ENCODE measurements around the gene STPG3. TPM values are rescaled to one million over a fixed set of nuclear protein-coding genes. Genes with fewer than 3 reads are reported as not detected.

The STPG3 gene
- total RNA-seq, 2 experiments from 2014 or later = not detected

GRCh38 chr9:137232101-137232500 lies 19.0 kb upstream of the STPG3 start:
- H3K9me3 ChIP-seq (ENCODE audit: control insufficient read depth in 1 of 2, insufficient read depth in 1 of 2, low read length in 2 of 2) = peaks cover 0 to 10% of the 10 kb centered on the region in 2 experiments
- H3K4me3 Mint-ChIP-seq = no peak overlapping the region
- intact Hi-C loops (cut with DNase I, micrococcal nuclease) = no loop called here

GRCh38 chr9:137232510-137232909 lies 18.6 kb upstream of the STPG3 start:
- DNase-seq = no peak
- no peaks in the 10 kb centered on the region for H3K36me3 Mint-ChIP-seq (ENCODE audit: low read depth)
- H3K4me1 ChIP-seq (ENCODE audit: insufficient read depth, low read length) = peaks cover 21% of the 10 kb centered on the region
- no peak overlapping the region for H3K27ac Mint-ChIP-seq
- no peak for ATAC-seq (ENCODE audit: poor library complexity)
- H3K4me3 Mint-ChIP-seq = no peak overlapping the region
- H3K36me3 ChIP-seq (ENCODE audit: insufficient read depth, low read length) = no peaks in the 10 kb centered on the region
- TF ChIP-seq CTCF (IDR thresholded peaks at IDR 0.05) = no peak
- CTCF ChIA-PET = no interaction called here
- H3K27me3 ChIP-seq (ENCODE audit: control insufficient read depth in 1 of 2, insufficient read depth in 2 of 2, low read length in 2 of 2) = peaks cover 3 to 16% of the 10 kb centered on the region in 2 experiments
- POLR2A ChIA-PET = no interaction called here
- no peak overlapping the region for H3K27ac ChIP-seq (ENCODE audit: low read depth in 1 of 2, low read length in 2 of 2)
- no peak overlapping the region for H3K4me3 ChIP-seq (ENCODE audit: low read length)
- H3K9me3 Mint-ChIP-seq = no peaks in the 10 kb centered on the region
- peaks cover 9% of the 10 kb centered on the region for H3K27me3 Mint-ChIP-seq
- peaks cover 0 to 10% of the 10 kb centered on the region in 2 experiments for H3K9me3 ChIP-seq (ENCODE audit: control insufficient read depth in 1 of 2, insufficient read depth in 1 of 2, low read length in 2 of 2)
- H3K4me1 Mint-ChIP-seq (ENCODE audit: low read depth) = peaks cover 3% of the 10 kb centered on the region
- intact Hi-C loops (cut with DNase I, micrococcal nuclease) = no loop called here

More at GRCh38 chr9:137232101-137232500, 19.0 kb upstream of the STPG3 start:
- no peaks in the 10 kb centered on the region for H3K9me3 Mint-ChIP-seq
- Histone ChIP-seq H3K4me1 (ENCODE audit: insufficient read depth, low read length) (peaks cover 21% of the 10 kb centered on the region), H3K36me3 (ENCODE audit: insufficient read depth, low read length) (no peaks in the 10 kb centered on the region), H3K27me3 (ENCODE audit: control insufficient read depth in 1 of 2, insufficient read depth in 2 of 2, low read length in 2 of 2) (peaks cover 3 to 16% of the 10 kb centered on the region in 2 experiments), H3K4me3 (ENCODE audit: low read length) (no peak overlapping the region), H3K27ac (ENCODE audit: low read depth in 1 of 2, low read length in 2 of 2) (no peak overlapping the region)
- no peaks in the 10 kb centered on the region for H3K36me3 Mint-ChIP-seq (ENCODE audit: low read depth)
- no peak overlapping the region for H3K27ac Mint-ChIP-seq
- POLR2A ChIA-PET = no interaction called here
- CTCF ChIA-PET = no interaction called here
- TF ChIP-seq CTCF (IDR thresholded peaks at IDR 0.05) = no peak
- DNase-seq = no peak
- no peak for ATAC-seq (ENCODE audit: poor library complexity)
- peaks cover 5% of the 10 kb centered on the region for H3K4me1 Mint-ChIP-seq (ENCODE audit: low read depth)
- H3K27me3 Mint-ChIP-seq = peaks cover 11% of the 10 kb centered on the region

GRCh38 chr9:137233143-137233980 lies 17.7 kb upstream of the STPG3 start:
- H3K27ac Mint-ChIP-seq = no peak overlapping the region
- CTCF ChIA-PET = no interaction called here
- POLR2A ChIA-PET = no interaction called here
- no peaks in the 10 kb centered on the region for H3K4me1 Mint-ChIP-seq (ENCODE audit: low read depth)
- DNase-seq = no peak
- no peak for ATAC-seq (ENCODE audit: poor library complexity)
- Histone ChIP-seq H3K9me3 (ENCODE audit: control insufficient read depth in 1 of 2, insufficient read depth in 1 of 2, low read length in 2 of 2) (peaks cover 0 to 10% of the 10 kb centered on the region in 2 experiments), H3K36me3 (ENCODE audit: insufficient read depth, low read length) (no peaks in the 10 kb centered on the region), H3K4me1 (ENCODE audit: insufficient read depth, low read length) (peaks cover 26% of the 10 kb centered on the region), H3K27ac (ENCODE audit: low read depth in 1 of 2, low read length in 2 of 2) (no peak overlapping the region), H3K4me3 (ENCODE audit: low read length) (no peak overlapping the region), H3K27me3 (ENCODE audit: control insufficient read depth in 1 of 2, insufficient read depth in 2 of 2, low read length in 2 of 2) (peaks cover 3 to 13% of the 10 kb centered on the region in 2 experiments)
- no peaks in the 10 kb centered on the region for H3K36me3 Mint-ChIP-seq (ENCODE audit: low read depth)
- intact Hi-C loops (cut with DNase I, micrococcal nuclease) = no loop called here
- no peaks in the 10 kb centered on the region for H3K9me3 Mint-ChIP-seq
- no peak for TF ChIP-seq CTCF (IDR thresholded peaks at IDR 0.05)
- peaks cover 6% of the 10 kb centered on the region for H3K27me3 Mint-ChIP-seq
- H3K4me3 Mint-ChIP-seq = no peak overlapping the region

All from CD4-positive, alpha-beta T cell (primary cell).